IMR-90 (cell line): ENCODE data around the gene INPP4A. TPM values are rescaled to one million over a fixed set of nuclear protein-coding genes. Genes with fewer than 3 reads are reported as not detected.

Source experiments
- ATAC-seq: fragments of 200-7000 bp; cut with Tn5 transposase; 2 replicates; pipeline ENCODE4 v1.9.1; 2020; ENCODE audit warnings: low read depth, mild to moderate bottlenecking, moderate library complexity
- BruUV-seq: library from RNA; stranded (reverse); fragments of 400-500 nt; replicated peaks from 2 replicates; lab custom pipeline; 2021; lab: Mats Ljungman, UMichigan
- CTCF ChIA-PET: fragments of 300-600 bp; formaldehyde crosslinking; extraction: SDS; loops from one replicate; lab custom pipeline; 2021; ENCODE audit warnings: antibody characterized with exemption; lab: Yijun Ruan, JAX
- POLR2A ChIA-PET: fragments of 300-600 bp; sonication (Branson Sonifier 250); formaldehyde crosslinking; loops from one replicate; lab custom pipeline; 2022; ENCODE audit warnings: antibody characterized with exemption; ENCODE audit not compliant: unreplicated experiment; lab: Charles Lee
- DNase-seq: peaks from one replicate; pipeline ENCODE4 v3.0.0; 2013
- H2AFZ ChIP-seq: replicated peaks from 2 replicates; pipeline ENCODE3; 2013; ENCODE audit warnings: low read length, mild to moderate bottlenecking; ENCODE audit not compliant: poor library complexity
- H2AK5ac ChIP-seq: 2 replicates; pipeline ENCODE4 v1.6.1; 2013; ENCODE audit warnings: low read depth, low read length, inconsistent platforms
- H2AK9ac ChIP-seq: replicated peaks from 2 replicates; pipeline ENCODE3; 2013; ENCODE audit warnings: mild to moderate bottlenecking, low read depth, low read length, moderate library complexity; ENCODE audit not compliant: poor library complexity
- H2BK120ac ChIP-seq: 2 replicates; pipeline ENCODE4 v1.6.1; 2013; ENCODE audit warnings: low read depth, low read length, inconsistent platforms
- H2BK15ac ChIP-seq: 3 replicates; pipeline ENCODE4 v1.6.1; 2013; ENCODE audit warnings: low read depth, low read length, inconsistent platforms
- H2BK20ac ChIP-seq: 2 replicates; pipeline ENCODE4 v1.6.1; 2013; ENCODE audit warnings: low read depth, mild to moderate bottlenecking, inconsistent platforms, low read length, moderate library complexity
- H2BK5ac ChIP-seq: 2 replicates; pipeline ENCODE4 v1.6.1; 2013; ENCODE audit warnings: mild to moderate bottlenecking, low read depth, low read length, inconsistent platforms; ENCODE audit not compliant: poor library complexity, severe bottlenecking
- H3K14ac ChIP-seq: replicated peaks from 2 replicates; pipeline ENCODE4 v1.6.1; 2013; ENCODE audit warnings: low read depth, low read length, inconsistent platforms
- H3K18ac ChIP-seq: 2 replicates; pipeline ENCODE4 v1.6.1; 2013; ENCODE audit warnings: low read depth, low read length, control low read depth
- H3K23ac ChIP-seq: 2 replicates; pipeline ENCODE4 v1.6.1; 2013; ENCODE audit warnings: low read depth, low read length, inconsistent platforms
- H3K27ac ChIP-seq: 2 replicates; pipeline ENCODE4 v1.5.1; 2013; ENCODE audit warnings: mild to moderate bottlenecking, control low read depth, low read length; ENCODE audit not compliant: insufficient read depth
- H3K27me3 ChIP-seq: 2 replicates; pipeline ENCODE4 v1.6.1; 2013; ENCODE audit warnings: low read length; ENCODE audit not compliant: control insufficient read depth, insufficient read depth
- H3K36me3 ChIP-seq: 2 replicates; pipeline ENCODE4 v1.6.1; 2013; ENCODE audit warnings: low read length, mixed read lengths; ENCODE audit not compliant: control insufficient read depth, insufficient read depth
- H3K4ac ChIP-seq: 2 replicates; pipeline ENCODE4 v1.6.1; 2013; ENCODE audit warnings: low read depth, low read length, inconsistent platforms
- H3K4me1 ChIP-seq: 2 replicates; pipeline ENCODE4 v1.6.1; 2013; ENCODE audit warnings: low read length, mixed read lengths; ENCODE audit not compliant: control insufficient read depth, insufficient read depth
- H3K4me2 ChIP-seq: 2 replicates; pipeline ENCODE4 v1.6.1; 2013; ENCODE audit warnings: low read depth, mild to moderate bottlenecking, control low read depth, low read length, moderate library complexity
- H3K4me3 ChIP-seq: 2 replicates; pipeline ENCODE4 v1.5.1; 2013; ENCODE audit warnings: low read depth, mild to moderate bottlenecking, control low read depth, low read length, moderate library complexity; ENCODE audit not compliant: insufficient read depth
- H3K56ac ChIP-seq: 2 replicates; pipeline ENCODE4 v1.6.1; 2013; ENCODE audit warnings: low read length, inconsistent platforms; ENCODE audit not compliant: insufficient read depth; ENCODE audit errors: extremely low read depth
- H3K79me1 ChIP-seq, 2 experiments: 2 replicates each; pipeline ENCODE4 v1.6.1; 2013; ENCODE audit warnings: low read length in 2 of 2, inconsistent platforms in 1 of 2, low read depth in 1 of 2
- H3K9ac ChIP-seq: 2 replicates; pipeline ENCODE4 v1.6.1; 2013; ENCODE audit warnings: low read depth, low read length, control low read depth
- H3K9me1 ChIP-seq: 2 replicates; pipeline ENCODE4 v1.6.1; 2013; ENCODE audit warnings: low read length, inconsistent platforms; ENCODE audit not compliant: insufficient read depth
- H3K9me3 ChIP-seq: 2 replicates; pipeline ENCODE4 v1.6.1; 2013; ENCODE audit warnings: low read length; ENCODE audit not compliant: control insufficient read depth, insufficient read depth
- H4K20me1 ChIP-seq: 2 replicates; pipeline ENCODE4 v1.6.1; 2013; ENCODE audit warnings: low read length, inconsistent platforms; ENCODE audit not compliant: insufficient read depth
- H4K5ac ChIP-seq: 2 replicates; pipeline ENCODE4 v1.6.1; 2013; ENCODE audit warnings: mild to moderate bottlenecking, low read depth, low read length, control low read depth
- H4K8ac ChIP-seq, 2 experiments: 2 replicates each; pipeline ENCODE4 v1.6.1; 2013; ENCODE audit warnings: low read depth in 2 of 2, low read length in 2 of 2, control low read depth in 1 of 2, inconsistent platforms in 1 of 2
- H4K91ac ChIP-seq: 2 replicates; pipeline ENCODE4 v1.6.1; 2013; ENCODE audit warnings: low read depth, low read length, inconsistent platforms; ENCODE audit not compliant: insufficient read depth
- BHLHE40 ChIP-seq: fragments of 150-350 bp; IDR thresholded peaks from 2 replicates; pipeline ENCODE4 v1.6.1; 2016; ENCODE audit warnings: mild to moderate bottlenecking, low read depth, low read length
- CEBPB ChIP-seq: IDR thresholded peaks from 2 replicates; pipeline ENCODE4 v1.6.1; 2012; ENCODE audit warnings: low read depth, low read length, improper control_type of control experiment
- CHD1 ChIP-seq: IDR thresholded peaks from 2 replicates; pipeline ENCODE4 v1.6.1; 2012; ENCODE audit warnings: low read depth, low read length, improper control_type of control experiment
- FOS ChIP-seq: fragments of 150-350 bp; IDR thresholded peaks from 2 replicates; pipeline ENCODE4 v1.6.1; 2016; ENCODE audit warnings: low read depth, low read length
- MAFK ChIP-seq: IDR thresholded peaks from 2 replicates; pipeline ENCODE4 v1.6.1; 2012; ENCODE audit warnings: low read depth, low read length, improper control_type of control experiment
- MAZ ChIP-seq: IDR thresholded peaks from 2 replicates; pipeline ENCODE4 v1.6.1; 2012; ENCODE audit warnings: low read depth, mild to moderate bottlenecking, low read length, improper control_type of control experiment, moderate library complexity, borderline replicate concordance
- MXI1 ChIP-seq: IDR thresholded peaks from 2 replicates; pipeline ENCODE4 v1.6.1; 2012; ENCODE audit warnings: low read depth, mild to moderate bottlenecking, low read length, moderate library complexity, borderline replicate concordance
- NFE2L2 ChIP-seq: fragments of 150-350 bp; IDR thresholded peaks from 2 replicates; pipeline ENCODE4 v1.6.1; 2016; ENCODE audit warnings: low read depth, mild to moderate bottlenecking, low read length
- POLR2A ChIP-seq: IDR thresholded peaks from 2 replicates; pipeline ENCODE4 v1.6.1; 2012; ENCODE audit warnings: mild to moderate bottlenecking, low read depth, low read length
- RAD21 ChIP-seq: IDR thresholded peaks from 2 replicates; pipeline ENCODE4 v1.6.1; 2012; ENCODE audit warnings: low read length, improper control_type of control experiment
- RCOR1 ChIP-seq: IDR thresholded peaks from 2 replicates; pipeline ENCODE4 v1.6.1; 2012; ENCODE audit warnings: mild to moderate bottlenecking, low read length, improper control_type of control experiment; ENCODE audit not compliant: insufficient replicate concordance
- RFX5 ChIP-seq: IDR thresholded peaks from 2 replicates; pipeline ENCODE4 v1.8.0; 2012; ENCODE audit warnings: low read depth, mild to moderate bottlenecking, low read length, moderate library complexity
- SMC3 ChIP-seq: fragments of 150-350 bp; IDR thresholded peaks from 2 replicates; pipeline ENCODE4 v1.6.1; 2016; ENCODE audit warnings: low read depth, mild to moderate bottlenecking, antibody characterized with exemption, low read length, moderate library complexity
- USF2 ChIP-seq: fragments of 150-350 bp; IDR thresholded peaks from 2 replicates; pipeline ENCODE4 v1.6.1; 2017; ENCODE audit warnings: mild to moderate bottlenecking, antibody characterized with exemption, low read length, low read depth
- whole genome bisulfite sequencing, 2 experiments: methylation state at CpG; one replicate each; pipeline versions ENCODE4 v1.1.5 to v1.1.7; 2013; ENCODE audit warnings: missing lambda C conversion rate in 2 of 2; ENCODE audit not compliant: insufficient read length in 1 of 2; ENCODE audit errors: extremely low coverage in 2 of 2; 5-methylcytosine and 5-hydroxymethylcytosine counted together
- dilution Hi-C: fragments of 300-500 bp; cut with HindIII; formaldehyde crosslinking; loops from one replicate; pipeline ENCODE4 v1.14.3; 2018; ENCODE audit warnings: low sequenced_read_pairs; ENCODE audit not compliant: unreplicated experiment
- in situ Hi-C: fragments of 300-500 bp; cut with MboI; formaldehyde crosslinking; loops from 3 replicates; pipeline ENCODE4 v1.14.3; 2019; ENCODE audit warnings: low sequenced_read_pairs, inconsistent platforms, mixed read lengths
- intact Hi-C: fragments of 100-400 bp; cut with micrococcal nuclease; formaldehyde crosslinking; loops from 2 replicates; pipeline ENCODE4 v1.10.0; 2022
- polyA plus RNA-seq, 3 experiments: library from polyadenylated mRNA; depleted of rRNA; stranded (reverse); fragments of >200 nt; gene quantifications; 2 replicates each; pipeline ENCODE4 v1.2.3, GENCODE V29; 2012; ENCODE audit warnings: low replicate concordance in 1 of 3
- total RNA-seq: library from RNA; depleted of rRNA; stranded (reverse); fragments of >200 nt; gene quantifications from 2 replicates; pipeline ENCODE4 v1.2.3, GENCODE V29; 2012
- TF ChIP-seq, protein P1 (sequence below): fragments of 150-350 bp; IDR thresholded peaks from 2 replicates; pipeline ENCODE4 v1.6.1; 2016; ENCODE audit warnings: low read depth, mild to moderate bottlenecking, low read length, moderate library complexity, borderline replicate concordance
- TF ChIP-seq, protein P2 (sequence below): conservative IDR thresholded peaks from 2 replicates; pipeline ENCODE4 v1.5.1; 2012; ENCODE audit warnings: mild to moderate bottlenecking, low read depth, low read length, improper control_type of control experiment

INPP4A gene
- total and polyA plus RNA-seq, 2 of the 4 experiments (the other 2 are of a cell fraction) = 14.5 to 27.1 TPM

- no peak overlapping the region for H3K23ac ChIP-seq
- dilution Hi-C loops (no loop called here), in situ Hi-C loops (no loop called here), intact Hi-C loops (no loop called here)
- no peak overlapping the region for H4K91ac ChIP-seq
- H4K20me1 ChIP-seq = peaks cover 77% of the 10 kb centered on the region
- H2BK15ac ChIP-seq = no peak overlapping the region
- H2BK20ac ChIP-seq = no peak overlapping the region
- H3K9me1 ChIP-seq = peaks cover 24% of the 10 kb centered on the region
- peaks cover 25 to 75% of the 10 kb centered on the region in 2 experiments for H3K79me1 ChIP-seq
- H2AK9ac ChIP-seq = no peak overlapping the region
- H3K4me1 ChIP-seq = peaks cover 12% of the 10 kb centered on the region
- H3K9me3 ChIP-seq = no peaks in the 10 kb centered on the region
- H3K4me3 ChIP-seq = no peak overlapping the region
- H3K56ac ChIP-seq = no peak overlapping the region
- no peak overlapping the region for H3K14ac ChIP-seq
- no peak overlapping the region for H2AK5ac ChIP-seq
- no peak overlapping the region for H3K27ac ChIP-seq
- H3K4ac ChIP-seq = no peak overlapping the region
- no peak overlapping the region for H4K8ac ChIP-seq
- no peak overlapping the region for H2BK5ac ChIP-seq
- POLR2A ChIA-PET = no interaction called here
- H3K4me2 ChIP-seq = no peak overlapping the region
- no peak overlapping the region for H4K5ac ChIP-seq
- no peaks in the 10 kb centered on the region for H3K36me3 ChIP-seq
- CTCF ChIA-PET = no interaction called here
- BruUV-seq = no TSS peak
- peak; percentile 54 for DNase-seq
- no peaks in the 10 kb centered on the region for H3K27me3 ChIP-seq
- no peak for ATAC-seq
- no peak overlapping the region for H2AFZ ChIP-seq
- no peak overlapping the region for H3K18ac ChIP-seq
- H3K9ac ChIP-seq = no peak overlapping the region
- 76% methylated on average over 4 of the region's 9 CpGs; no CpG with 5 or more reads in 1 of the 2 experiments for WGBS, 2 experiments
- no peak for TF ChIP-seq POLR2A
- TF ChIP-seq SMC3 = no peak
- no peak for TF ChIP-seq USF2
- TF ChIP-seq MAFK = no peak
- TF ChIP-seq, protein P1, sequence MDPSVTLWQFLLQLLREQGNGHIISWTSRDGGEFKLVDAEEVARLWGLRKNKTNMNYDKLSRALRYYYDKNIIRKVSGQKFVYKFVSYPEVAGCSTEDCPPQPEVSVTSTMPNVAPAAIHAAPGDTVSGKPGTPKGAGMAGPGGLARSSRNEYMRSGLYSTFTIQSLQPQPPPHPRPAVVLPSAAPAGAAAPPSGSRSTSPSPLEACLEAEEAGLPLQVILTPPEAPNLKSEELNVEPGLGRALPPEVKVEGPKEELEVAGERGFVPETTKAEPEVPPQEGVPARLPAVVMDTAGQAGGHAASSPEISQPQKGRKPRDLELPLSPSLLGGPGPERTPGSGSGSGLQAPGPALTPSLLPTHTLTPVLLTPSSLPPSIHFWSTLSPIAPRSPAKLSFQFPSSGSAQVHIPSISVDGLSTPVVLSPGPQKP = no peak
- no peak for TF ChIP-seq RCOR1
- TF ChIP-seq RFX5 = no peak
- TF ChIP-seq, protein P2, sequence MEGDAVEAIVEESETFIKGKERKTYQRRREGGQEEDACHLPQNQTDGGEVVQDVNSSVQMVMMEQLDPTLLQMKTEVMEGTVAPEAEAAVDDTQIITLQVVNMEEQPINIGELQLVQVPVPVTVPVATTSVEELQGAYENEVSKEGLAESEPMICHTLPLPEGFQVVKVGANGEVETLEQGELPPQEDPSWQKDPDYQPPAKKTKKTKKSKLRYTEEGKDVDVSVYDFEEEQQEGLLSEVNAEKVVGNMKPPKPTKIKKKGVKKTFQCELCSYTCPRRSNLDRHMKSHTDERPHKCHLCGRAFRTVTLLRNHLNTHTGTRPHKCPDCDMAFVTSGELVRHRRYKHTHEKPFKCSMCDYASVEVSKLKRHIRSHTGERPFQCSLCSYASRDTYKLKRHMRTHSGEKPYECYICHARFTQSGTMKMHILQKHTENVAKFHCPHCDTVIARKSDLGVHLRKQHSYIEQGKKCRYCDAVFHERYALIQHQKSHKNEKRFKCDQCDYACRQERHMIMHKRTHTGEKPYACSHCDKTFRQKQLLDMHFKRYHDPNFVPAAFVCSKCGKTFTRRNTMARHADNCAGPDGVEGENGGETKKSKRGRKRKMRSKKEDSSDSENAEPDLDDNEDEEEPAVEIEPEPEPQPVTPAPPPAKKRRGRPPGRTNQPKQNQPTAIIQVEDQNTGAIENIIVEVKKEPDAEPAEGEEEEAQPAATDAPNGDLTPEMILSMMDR = no peak
- no peak for TF ChIP-seq CHD1
- TF ChIP-seq RAD21 = no peak
- no peak for TF ChIP-seq MXI1
- no peak for TF ChIP-seq FOS
- no peak for TF ChIP-seq NFE2L2
- no peak for TF ChIP-seq CEBPB
- TF ChIP-seq BHLHE40 = no peak
- TF ChIP-seq MAZ = no peak
- no peak overlapping the region for H2BK120ac ChIP-seq
Observed at GRCh38 chr2:98476192-98476868, 31.7 kb downstream of the INPP4A start.
